Chondrocyte (in vitro differentiated cells): Measurements from ENCODE around the gene PRAC2. TPM values are rescaled to one million over a fixed set of nuclear protein-coding genes. Genes with fewer than 3 reads are reported as not detected.

Source experiments
- DNase-seq: peaks from one replicate; pipeline ENCODE4 v3.0.0; 2021; ENCODE audit warnings: mixed read lengths, low spot score
- H3K27ac Mint-ChIP-seq: one replicate; pipeline ENCODE4 v1.8.0; 2021; ENCODE audit warnings: mild to moderate bottlenecking, moderate library complexity, mixed read lengths; ENCODE audit not compliant: unreplicated experiment
- H3K27me3 Mint-ChIP-seq: 2 replicates; pipeline ENCODE4 v1.8.0; 2021; ENCODE audit warnings: low read depth, mixed read lengths
- H3K36me3 Mint-ChIP-seq: 2 replicates; pipeline ENCODE4 v1.8.0; 2021; ENCODE audit warnings: low read depth, mixed read lengths
- H3K4me1 Mint-ChIP-seq: 2 replicates; pipeline ENCODE4 v1.8.0; 2021; ENCODE audit warnings: low read depth, mild to moderate bottlenecking, mixed read lengths
- H3K4me3 Mint-ChIP-seq: one replicate; pipeline ENCODE4 v1.8.0; 2021; ENCODE audit warnings: mild to moderate bottlenecking, moderate library complexity, mixed read lengths; ENCODE audit not compliant: unreplicated experiment
- H3K9me3 Mint-ChIP-seq: 2 replicates; pipeline ENCODE4 v1.8.0; 2021; ENCODE audit warnings: low read depth, mixed read lengths
- CTCF ChIP-seq: fragments of 200-600 bp; sonication (generic); IDR thresholded peaks from 2 replicates; pipeline ENCODE4 v1.5.0; 2021; ENCODE audit warnings: antibody characterized with exemption, mild to moderate bottlenecking, moderate library complexity
- total RNA-seq: library from RNA; stranded (reverse); gene quantifications from 3 replicates; pipeline ENCODE4 v1.2.1, GENCODE V29; 2021

Gene PRAC2
- total RNA-seq, 1 donor from 2014 or later = not detected

- Mint-ChIP-seq H3K27ac (no peak within 1 kb of the TSS), H3K9me3 (no peaks in the 10 kb centered on the region), H3K36me3 (peaks cover 2% of the 10 kb centered on the region), H3K27me3 (peaks cover 90% of the 10 kb centered on the region), H3K4me1 (peaks cover 16% of the 10 kb centered on the region), H3K4me3 (peak within 1 kb of the TSS; percentile 33)
- TF ChIP-seq CTCF = no peak
- no peak for DNase-seq
These were observed 5.5 kb downstream of the PRAC2 start, which contains the start of gene HOXB13 for GRCh38 chr17:48728232-48729231. Gene HOXB13, minus strand, starts transcription at chr17:48728750. Its CDS starts 157 bp downstream, at chr17:48728593.

GRCh38 chr17:48729335-48730239 is 6.6 kb downstream of the PRAC2 start:
- Mint-ChIP-seq H3K27ac (no peak overlapping the region), H3K27me3 (peaks cover 90% of the 10 kb centered on the region), H3K9me3 (no peaks in the 10 kb centered on the region), H3K36me3 (peaks cover 4% of the 10 kb centered on the region), H3K4me1 (peaks cover 10% of the 10 kb centered on the region), H3K4me3 (no peak overlapping the region)
- TF ChIP-seq CTCF = no peak
- no peak for DNase-seq

- H3K27ac Mint-ChIP-seq = no peak overlapping the region
- no peak for DNase-seq
- H3K36me3 Mint-ChIP-seq = peaks cover 4% of the 10 kb centered on the region
- peaks cover 90% of the 10 kb centered on the region for H3K27me3 Mint-ChIP-seq
- peaks cover 10% of the 10 kb centered on the region for H3K4me1 Mint-ChIP-seq
- TF ChIP-seq CTCF = no peak
- no peak overlapping the region for H3K4me3 Mint-ChIP-seq
- H3K9me3 Mint-ChIP-seq = no peaks in the 10 kb centered on the region
These were observed 7.2 kb downstream of the PRAC2 start for GRCh38 chr17:48730240-48730550.

- H3K9me3 Mint-ChIP-seq = no peaks in the 10 kb centered on the region
- peaks cover 10% of the 10 kb centered on the region for H3K4me1 Mint-ChIP-seq
- H3K4me3 Mint-ChIP-seq = no peak overlapping the region
- no peak overlapping the region for H3K27ac Mint-ChIP-seq
- peaks cover 4% of the 10 kb centered on the region for H3K36me3 Mint-ChIP-seq
- TF ChIP-seq CTCF = no peak
- no peak for DNase-seq
- H3K27me3 Mint-ChIP-seq = peaks cover 90% of the 10 kb centered on the region
These were observed 8.4 kb downstream of the PRAC2 start for GRCh38 chr17:48731355-48731754.
